Measurements from ENCODE around the gene SIVA1. TPM values are rescaled to one million over a fixed set of nuclear protein-coding genes. Genes with fewer than 3 reads are reported as not detected.

The SIVA1 gene
- total and polyA plus RNA-seq, 7 donors = 55.8 to 233 (median 105) TPM

DNA sequence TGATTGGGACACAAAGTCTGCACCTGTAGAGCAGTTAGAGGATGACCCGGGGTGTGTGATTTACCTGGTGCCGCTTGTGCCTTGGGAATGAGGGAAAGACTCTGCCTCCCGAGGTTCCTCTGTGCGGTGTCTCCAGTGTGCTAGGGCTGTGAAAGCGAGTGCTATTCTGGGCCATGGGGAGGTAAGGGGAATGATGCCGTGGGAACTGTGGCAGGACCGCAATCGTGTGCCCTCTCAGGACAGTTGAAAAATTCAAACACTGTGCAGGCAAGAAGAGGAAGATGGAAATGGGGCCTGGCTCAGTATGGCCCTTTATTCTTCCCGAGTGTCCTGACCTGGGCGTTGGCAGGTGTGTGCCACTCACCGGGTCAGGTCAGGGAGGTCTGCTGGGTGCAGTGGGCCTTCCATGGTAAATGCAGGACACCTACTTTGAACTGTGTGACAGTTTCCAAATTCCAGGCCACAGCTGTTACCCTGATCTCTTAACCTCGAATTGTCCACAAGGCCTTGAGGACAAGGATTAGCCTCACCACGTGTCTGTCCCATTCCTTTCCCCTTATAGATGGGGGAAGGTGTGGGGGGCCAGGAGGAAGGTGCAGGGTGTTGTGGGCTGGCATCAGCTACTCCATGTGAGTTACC lies 1.4 kb downstream of the SIVA1 start:
- WGBS, 3 donors = 26 to 40% (median 34%) methylated on average over 13 of the region's 13 CpGs
- intact Hi-C loops (cut with DNase I) = no loop called here

DNA sequence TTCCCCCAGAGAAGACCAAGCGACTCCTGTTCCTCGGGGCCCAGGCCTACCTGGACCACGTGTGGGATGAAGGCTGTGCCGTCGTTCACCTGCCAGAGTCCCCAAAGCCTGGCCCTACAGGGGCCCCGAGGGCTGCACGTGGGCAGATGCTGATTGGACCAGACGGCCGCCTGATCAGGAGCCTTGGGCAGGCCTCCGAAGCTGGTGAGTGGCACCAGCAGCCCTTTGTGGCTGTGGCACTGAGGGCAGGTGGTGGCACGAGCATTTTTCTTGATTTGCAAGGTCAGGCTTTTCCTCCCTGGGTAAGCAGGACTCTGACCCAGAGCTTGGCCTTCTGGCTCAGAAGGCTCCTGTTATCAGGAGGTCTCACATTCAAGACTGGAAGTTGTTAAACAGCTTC lies 2.7 kb downstream of the SIVA1 start:
- DNase-seq (no peak), ATAC-seq (no peak)
- peaks cover 37% of the 10 kb centered on the region for H3K4me1 ChIP-seq
- H3K27me3 ChIP-seq (ENCODE audit: insufficient read depth in 3 of 3, low read length in 2 of 3) = no peaks in the 10 kb centered on the region
- intact Hi-C loops (cut with DNase I) = loop anchor here in 1 of 2 donors (5.0 kb wide), 1 partner anchor 42 kb away; the partner anchor contains the start of gene AKT1
- peak overlapping the region; percentile 30 for H3K27ac ChIP-seq
- H3K9me3 ChIP-seq = no peaks in the 10 kb centered on the region
- TF ChIP-seq, protein P1, sequence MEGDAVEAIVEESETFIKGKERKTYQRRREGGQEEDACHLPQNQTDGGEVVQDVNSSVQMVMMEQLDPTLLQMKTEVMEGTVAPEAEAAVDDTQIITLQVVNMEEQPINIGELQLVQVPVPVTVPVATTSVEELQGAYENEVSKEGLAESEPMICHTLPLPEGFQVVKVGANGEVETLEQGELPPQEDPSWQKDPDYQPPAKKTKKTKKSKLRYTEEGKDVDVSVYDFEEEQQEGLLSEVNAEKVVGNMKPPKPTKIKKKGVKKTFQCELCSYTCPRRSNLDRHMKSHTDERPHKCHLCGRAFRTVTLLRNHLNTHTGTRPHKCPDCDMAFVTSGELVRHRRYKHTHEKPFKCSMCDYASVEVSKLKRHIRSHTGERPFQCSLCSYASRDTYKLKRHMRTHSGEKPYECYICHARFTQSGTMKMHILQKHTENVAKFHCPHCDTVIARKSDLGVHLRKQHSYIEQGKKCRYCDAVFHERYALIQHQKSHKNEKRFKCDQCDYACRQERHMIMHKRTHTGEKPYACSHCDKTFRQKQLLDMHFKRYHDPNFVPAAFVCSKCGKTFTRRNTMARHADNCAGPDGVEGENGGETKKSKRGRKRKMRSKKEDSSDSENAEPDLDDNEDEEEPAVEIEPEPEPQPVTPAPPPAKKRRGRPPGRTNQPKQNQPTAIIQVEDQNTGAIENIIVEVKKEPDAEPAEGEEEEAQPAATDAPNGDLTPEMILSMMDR (IDR thresholded peaks at IDR 0.05) = no peak
- H3K36me3 ChIP-seq (ENCODE audit: insufficient read depth in 1 of 2, low read depth in 1 of 2) = peaks cover 0 to 45% of the 10 kb centered on the region in 2 donors
- H3K4me3 ChIP-seq = no peak overlapping the region
- WGBS, 3 donors = 71 to 74% (median 72%) methylated on average over 11 of the region's 11 CpGs

More for the DNA sequence above, 1.4 kb downstream of the SIVA1 start:
- peaks cover 0 to 32% of the 10 kb centered on the region in 2 donors for H3K36me3 ChIP-seq (ENCODE audit: insufficient read depth in 1 of 2, low read depth in 1 of 2)
- TF ChIP-seq, protein P1 (IDR thresholded peaks at IDR 0.05) = no peak
- H3K27me3 ChIP-seq (ENCODE audit: insufficient read depth in 3 of 3, low read length in 2 of 3) = no peaks in the 10 kb centered on the region
- no peaks in the 10 kb centered on the region for H3K9me3 ChIP-seq
- peak overlapping the region; percentile 95 for H3K27ac ChIP-seq
- ATAC-seq (peak in 1 of 4 donors; percentile 6), DNase-seq (no peak)
- H3K4me1 ChIP-seq = peaks cover 38% of the 10 kb centered on the region
- H3K4me3 ChIP-seq = peak overlapping the region; percentile 96

DNA sequence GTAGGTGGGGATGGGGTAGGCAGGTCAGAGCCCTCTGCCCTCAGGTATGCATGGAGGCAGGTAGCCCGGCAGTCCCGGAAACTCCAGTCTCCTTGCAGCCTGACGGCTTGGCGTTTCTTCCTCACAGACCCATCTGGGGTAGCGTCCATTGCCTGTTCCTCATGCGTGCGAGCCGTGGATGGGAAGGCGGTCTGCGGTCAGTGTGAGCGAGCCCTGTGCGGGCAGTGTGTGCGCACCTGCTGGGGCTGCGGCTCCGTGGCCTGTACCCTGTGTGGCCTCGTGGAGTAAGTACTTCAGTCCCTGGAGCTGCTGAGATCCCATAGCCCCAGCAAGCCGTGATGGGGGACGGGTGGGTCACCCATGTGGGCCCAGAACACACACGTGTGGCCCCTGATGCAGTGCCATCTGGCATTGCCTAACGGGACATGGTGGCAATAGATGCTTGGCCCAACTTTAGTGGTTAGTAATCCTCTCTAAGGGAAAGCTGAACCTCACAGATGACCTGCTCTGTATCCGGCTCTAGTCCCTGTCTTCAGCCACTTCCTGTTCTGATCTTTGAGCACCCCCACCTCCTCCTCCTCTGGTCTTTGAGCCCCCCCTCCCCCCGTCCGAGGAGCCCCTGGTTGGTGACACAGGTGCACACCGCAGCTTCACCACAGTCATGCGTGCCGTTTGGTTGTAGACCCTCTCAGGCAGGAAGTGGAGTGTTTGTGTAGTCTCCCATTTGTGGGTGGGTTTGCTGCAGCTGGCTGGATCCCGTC lies 3.7 kb downstream of the SIVA1 start:
- Histone ChIP-seq H3K9me3 (no peaks in the 10 kb centered on the region), H3K4me1 (peaks cover 45% of the 10 kb centered on the region), H3K27ac (no peak overlapping the region), H3K4me3 (no peak overlapping the region), H3K27me3 (ENCODE audit: insufficient read depth in 3 of 3, low read length in 2 of 3) (no peaks in the 10 kb centered on the region), H3K36me3 (ENCODE audit: insufficient read depth in 1 of 2, low read depth in 1 of 2) (peaks cover 0 to 45% of the 10 kb centered on the region in 2 donors)
- TF ChIP-seq, protein P1 (IDR thresholded peaks at IDR 0.05) = no peak
- intact Hi-C loops (cut with DNase I) = loop anchor here in 1 of 2 donors (5.0 kb wide), 1 partner anchor 41 kb away; the partner anchor contains the start of gene AKT1
- no peak for DNase-seq
- ATAC-seq = no peak
- 76 to 86% (median 82%) methylated on average over 27 of the region's 27 CpGs for WGBS, 3 donors

DNA sequence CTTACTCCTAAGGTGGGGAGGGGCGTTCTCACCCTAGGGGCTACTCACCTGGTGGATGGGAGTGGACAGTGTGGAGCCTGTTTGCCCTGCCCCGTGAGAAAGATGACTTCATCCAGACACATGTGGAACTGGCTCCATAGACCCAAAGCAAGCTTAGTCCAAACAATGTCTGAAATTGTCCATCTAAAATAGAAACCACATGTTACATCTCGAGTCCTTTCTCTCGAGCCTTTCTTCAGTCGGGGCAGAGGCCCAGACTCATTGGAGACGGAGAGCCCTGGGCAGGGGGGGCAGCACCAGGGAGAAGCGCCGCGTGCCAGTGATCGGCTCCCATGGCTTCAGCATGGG lies 4.3 kb downstream of the SIVA1 start:
- WGBS, 3 donors = 69 to 77% (median 73%) methylated on average over 10 of the region's 10 CpGs
- intact Hi-C loops (cut with DNase I) = loop anchor here in 1 of 2 donors (5.0 kb wide), 1 partner anchor 40 kb away; the partner anchor contains the start of gene AKT1
- H3K9me3 ChIP-seq = no peaks in the 10 kb centered on the region
- peaks cover 0 to 45% of the 10 kb centered on the region in 2 donors for H3K36me3 ChIP-seq (ENCODE audit: insufficient read depth in 1 of 2, low read depth in 1 of 2)
- ATAC-seq (no peak), DNase-seq (no peak)
- H3K27ac ChIP-seq = peak overlapping the region; percentile 18
- H3K4me3 ChIP-seq = no peak overlapping the region
- H3K4me1 ChIP-seq = peaks cover 46% of the 10 kb centered on the region
- H3K27me3 ChIP-seq (ENCODE audit: insufficient read depth in 3 of 3, low read length in 2 of 3) = no peaks in the 10 kb centered on the region
- TF ChIP-seq, protein P1 (IDR thresholded peaks at IDR 0.05) = no peak
